VCaP (cell line): ENCODE results near the gene PLEKHG4.
A peak's percentile ranks its signal among the peaks of the same experiment; 100 is the strongest.

ENCODE experiments used
- H3K27ac ChIP-seq: fragments of 450-650 bp; 2 replicates; pipeline ENCODE4 v1.5.1; 2017
- CTCF ChIP-seq: fragments of 450-650 bp; conservative IDR thresholded peaks from 2 replicates; pipeline ENCODE4 v1.5.1; 2017; ENCODE audit warnings: mild to moderate bottlenecking, moderate library complexity

PLEKHG4 gene

DNA sequence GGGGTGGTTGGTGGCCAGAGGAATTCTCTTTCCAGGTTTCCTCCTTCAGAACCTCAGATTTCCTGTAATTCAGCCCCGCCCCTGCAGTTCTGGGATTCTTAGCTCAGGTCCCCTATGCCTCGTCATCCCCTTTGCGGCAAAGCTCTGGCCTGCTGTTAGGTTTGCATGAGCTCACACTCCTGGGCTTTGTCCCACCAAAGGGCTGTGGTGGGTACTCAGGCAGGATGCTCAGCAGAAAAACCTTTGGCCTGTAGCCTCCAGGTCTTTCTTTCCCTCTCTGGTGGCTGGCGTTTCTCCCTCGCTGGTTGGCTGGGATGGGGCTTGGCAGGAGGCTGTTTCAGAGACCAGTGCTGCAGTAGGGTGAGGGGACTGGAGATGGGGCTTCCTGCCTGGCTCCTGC is 9.6 kb upstream of the PLEKHG4 start:
- no peak for TF ChIP-seq CTCF
- no peak overlapping the region for H3K27ac ChIP-seq

DNA sequence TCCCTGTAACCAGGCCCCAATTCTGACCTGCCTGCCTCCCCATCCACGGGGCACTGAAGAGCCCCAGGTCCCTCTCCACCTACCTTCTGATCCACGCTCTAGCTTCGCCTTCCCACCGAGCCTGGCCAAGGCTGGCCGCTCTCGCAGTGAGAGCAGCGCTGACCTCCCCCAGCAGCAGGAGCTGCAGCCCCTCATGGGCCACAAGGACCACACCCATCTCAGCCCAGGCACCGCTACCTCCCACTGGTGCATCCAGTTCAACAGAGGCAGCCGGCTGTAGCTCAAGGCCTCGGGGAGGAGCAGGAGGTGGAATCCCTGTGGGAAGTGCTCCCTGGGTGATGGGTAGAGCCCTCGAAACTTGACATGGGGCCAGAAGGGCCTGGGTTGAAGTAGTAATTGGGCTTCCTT is 8.4 kb upstream of the PLEKHG4 start:
- H3K27ac ChIP-seq, result no peak overlapping the region
- no peak for TF ChIP-seq CTCF

DNA sequence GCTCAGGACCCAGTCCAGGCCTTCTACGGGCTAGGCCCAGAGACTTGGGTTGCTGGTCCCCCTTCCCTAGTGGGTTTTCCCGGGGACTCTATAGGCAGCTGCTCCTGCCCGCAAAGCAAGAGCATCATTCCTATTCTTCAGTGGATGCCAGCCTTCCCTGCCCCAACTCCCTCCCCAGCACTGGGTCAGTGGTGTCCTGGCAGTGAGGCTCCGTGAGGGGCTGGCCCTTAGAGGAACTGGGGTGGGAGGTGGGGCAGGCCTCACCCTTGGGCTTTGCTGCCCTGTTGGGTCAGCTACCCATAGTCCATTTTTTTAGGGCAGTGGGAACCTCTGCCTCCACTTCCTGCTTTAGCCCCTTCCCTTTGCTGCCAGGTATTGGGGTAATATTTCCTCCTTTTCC is 7.9 kb upstream of the PLEKHG4 start:
- no peak for TF ChIP-seq CTCF
- no peak overlapping the region for H3K27ac ChIP-seq

GRCh38 chr16:67275321-67275720 is 4.0 kb upstream of the PLEKHG4 start:
- TF ChIP-seq CTCF, result no peak
- no peak overlapping the region for H3K27ac ChIP-seq

DNA sequence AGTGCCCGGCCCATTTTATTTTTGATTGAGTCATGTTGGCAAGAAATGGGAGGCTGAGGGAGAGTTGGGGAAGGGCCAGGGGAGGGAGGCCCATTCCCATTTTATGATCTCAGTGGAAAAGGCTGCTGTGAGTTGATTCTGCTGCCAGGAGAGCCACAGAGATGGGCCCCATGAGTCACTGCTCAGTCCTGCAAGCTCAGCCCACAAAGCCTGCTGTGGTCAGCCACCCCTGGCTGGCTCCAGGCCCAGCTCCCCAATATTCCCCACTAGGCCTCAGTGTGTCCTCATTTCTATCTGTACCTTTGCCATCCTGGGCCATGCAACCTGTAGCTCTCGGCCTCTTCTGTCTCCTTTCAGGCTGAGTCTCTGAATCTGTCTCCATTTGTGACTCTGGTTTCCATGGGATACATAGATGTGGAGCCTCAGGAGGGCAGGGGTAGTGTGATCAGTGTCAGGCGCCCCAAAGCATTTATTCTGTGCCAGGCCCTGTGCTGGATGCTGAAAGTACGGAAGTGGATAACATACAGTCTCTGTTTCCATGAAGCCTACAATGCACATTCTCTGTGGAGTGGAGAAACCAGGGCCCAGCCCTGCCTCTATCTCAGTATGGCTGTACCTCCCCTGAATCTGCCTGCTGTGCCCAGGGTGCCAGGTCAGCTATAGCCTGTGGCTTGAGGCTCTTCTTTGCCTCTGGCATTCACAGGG is 1.9 kb upstream of the PLEKHG4 start:
- no peak overlapping the region; the same call in 1 of the 2 replicates for H3K27ac ChIP-seq
- TF ChIP-seq CTCF, result no peak

GRCh38 chr16:67277999-67278772 is 1.1 kb upstream of the PLEKHG4 start:
- TF ChIP-seq CTCF, result no peak
- H3K27ac ChIP-seq, result peak overlapping the region; percentile 71; the same call in 1 of the 2 replicates

- peak overlapping the region; percentile 71; the same call in 1 of the 2 replicates for H3K27ac ChIP-seq
- TF ChIP-seq CTCF, result no peak
Observed at GRCh38 chr16:67278773-67279295, 498 bp upstream of the PLEKHG4 start.
